Sigmoid colon (tissue), 7 donors: ENCODE measurements around the gene NCOA4. TPM values are rescaled to one million over a fixed set of nuclear protein-coding genes. Genes with fewer than 3 reads are reported as not detected.

Experiments
- DNase-seq: peaks from one replicate; pipeline ENCODE4 v3.0.0-alpha.2; 2019
- H3K27ac ChIP-seq, 4 donors: fragments of 200-600 bp; sonication (generic); one replicate each; pipeline ENCODE4 v1.5.1; 2016 to 2019; ENCODE audit warnings: mild to moderate bottlenecking in 1 of 4
- H3K27me3 ChIP-seq, 3 donors: fragments of 200-600 bp; sonication (generic); one replicate each; pipeline ENCODE4 v1.5.1; 2019; ENCODE audit warnings: mild to moderate bottlenecking in 1 of 3
- H3K36me3 ChIP-seq, 4 donors: fragments of 200-600 bp; sonication (generic); one replicate each; pipeline ENCODE4 v1.5.1; 2016 to 2019
- H3K4me1 ChIP-seq, 4 donors: fragments of 200-600 bp; sonication (generic); one replicate each; pipeline ENCODE4 v1.5.1; 2017 to 2019
- H3K4me3 ChIP-seq, 4 donors: fragments of 200-600 bp; sonication (generic); one replicate each; pipeline ENCODE4 v1.5.1; 2017 to 2019; ENCODE audit warnings: mild to moderate bottlenecking in 2 of 4, moderate library complexity in 1 of 4
- H3K9me3 ChIP-seq, 4 donors: fragments of 200-600 bp in 3 of 4; sonication (generic) in 3 of 4; one replicate each; pipeline versions ENCODE4 v1.5.1 to v1.6.1; 2013 to 2019
- CTCF ChIP-seq, 4 experiments: fragments of 450-650 bp in 3 of 4; fragments of 200-600 bp in 1 of 4; IDR thresholded peaks; one replicate each; pipeline ENCODE4 v1.5.1; 2016 to 2019; ENCODE audit warnings: antibody characterized with exemption in 4 of 4, mild to moderate bottlenecking in 3 of 4, moderate library complexity in 2 of 4
- EP300 ChIP-seq, 4 donors: sonication (generic); formaldehyde crosslinking; IDR thresholded peaks; one replicate each; pipeline ENCODE4 v1.6.1; 2017; ENCODE audit warnings: antibody characterized with exemption in 4 of 4
- POLR2A ChIP-seq, 2 donors: fragments of 450-650 bp; IDR thresholded peaks; one replicate each; pipeline ENCODE4 v1.6.1; 2016; ENCODE audit warnings: antibody characterized with exemption in 2 of 2, mild to moderate bottlenecking in 2 of 2, moderate library complexity in 2 of 2
- POLR2AphosphoS5 ChIP-seq, 4 donors: sonication (generic); formaldehyde crosslinking; IDR thresholded peaks; one replicate each; pipeline ENCODE4 v1.6.1; 2017; ENCODE audit warnings: antibody characterized with exemption in 4 of 4
- WGBS, 2 donors: extraction: QIAGEN DNeasy Blood & Tissue Kit; methylation state at CpG; one replicate each; pipeline ENCODE4 v1.1.7; 2013; 5-methylcytosine and 5-hydroxymethylcytosine counted together
- intact Hi-C: fragments of 100-400 bp; cut with DNase I; formaldehyde crosslinking; loops from one replicate; pipeline ENCODE4 v1.15.1; 2023
- polyA plus RNA-seq, 3 donors: library from polyadenylated mRNA; stranded (reverse); fragments of 200-250 nt; gene quantifications; one replicate each; pipeline ENCODE4 v1.2.3, GENCODE V29; 2013
- total RNA-seq, 4 donors: library from RNA; depleted of rRNA; stranded (reverse); fragments of >200 nt; gene quantifications; one replicate each; pipeline ENCODE4 v1.1.0, GENCODE V29; 2016
- donor health status: healthy with polysubstance abuse.
- donor health status: Bipolar disorder and iron deficiency.
- donor health status: healthy.

The NCOA4 gene
- total and polyA plus RNA-seq, 7 donors, result 82.6 to 192 (median 149) TPM

GRCh38 chr10:46035923-46036849, 5.8 kb upstream of the NCOA4 start:
- intact Hi-C loops, result no loop called here
- no peak overlapping the region for H3K4me3 ChIP-seq
- no peaks in the 10 kb centered on the region for H3K36me3 ChIP-seq
- no peaks in the 10 kb centered on the region for H3K9me3 ChIP-seq
- TF ChIP-seq POLR2A (IDR thresholded peaks at IDR 0.05) (no peak), POLR2AphosphoS5 (IDR thresholded peaks at IDR 0.05) (no peak), EP300 (IDR thresholded peaks at IDR 0.05) (no peak), CTCF (IDR thresholded peaks at IDR 0.05) (no peak)
- WGBS, 2 donors, result 68 to 72% methylated on average over 8 of the region's 8 CpGs
- no peak for DNase-seq
- no peaks in the 10 kb centered on the region for H3K27me3 ChIP-seq
- H3K4me1 ChIP-seq, result no peaks in the 10 kb centered on the region
- no peak overlapping the region for H3K27ac ChIP-seq

GRCh38 chr10:46033602-46034011, 3.2 kb upstream of the NCOA4 start:
- Histone ChIP-seq H3K27ac (no peak overlapping the region), H3K9me3 (no peaks in the 10 kb centered on the region), H3K36me3 (no peaks in the 10 kb centered on the region), H3K4me1 (peaks cover 0 to 14% (median 12%) of the 10 kb centered on the region in 4 donors), H3K27me3 (no peaks in the 10 kb centered on the region), H3K4me3 (no peak overlapping the region)
- DNase-seq, result no peak
- TF ChIP-seq POLR2AphosphoS5 (IDR thresholded peaks at IDR 0.05) (no peak), EP300 (IDR thresholded peaks at IDR 0.05) (no peak), CTCF (IDR thresholded peaks at IDR 0.05) (no peak), POLR2A (IDR thresholded peaks at IDR 0.05) (no peak)
- intact Hi-C loops, result loop anchor here (5.0 kb wide), 1 partner anchor 69 kb away; no protein-coding TSS in a partner anchor

GRCh38 chr10:46031648-46032532, 1.5 kb upstream of the NCOA4 start:
- TF ChIP-seq POLR2A (IDR thresholded peaks at IDR 0.05) (no peak), CTCF (IDR thresholded peaks at IDR 0.05) (no peak), EP300 (IDR thresholded peaks at IDR 0.05) (no peak), POLR2AphosphoS5 (IDR thresholded peaks at IDR 0.05) (no peak)
- WGBS, 2 donors, result 82 to 83% methylated on average over 6 of the region's 6 CpGs
- Histone ChIP-seq H3K9me3 (no peaks in the 10 kb centered on the region), H3K36me3 (no peaks in the 10 kb centered on the region), H3K27ac (no peak overlapping the region), H3K27me3 (no peaks in the 10 kb centered on the region), H3K4me3 (no peak overlapping the region), H3K4me1 (peaks cover 0 to 31% (median 28%) of the 10 kb centered on the region in 4 donors)
- intact Hi-C loops, result loop anchor here (5.0 kb wide), 1 partner anchor 70 kb away; no protein-coding TSS in a partner anchor
- DNase-seq, result no peak

- no peaks in the 10 kb centered on the region for H3K27me3 ChIP-seq
Measured at GRCh38 chr10:46029461-46030030, 877 bp downstream of the NCOA4 start.

More at GRCh38 chr10:46029461-46030030, 877 bp downstream of the NCOA4 start:
- H3K27ac ChIP-seq, result peak overlapping the region; percentile 83 to 93 (median 91)
- DNase-seq, result no peak
- peak overlapping the region; percentile 49 to 87 (median 74) for H3K4me3 ChIP-seq
- no peaks in the 10 kb centered on the region for H3K36me3 ChIP-seq
- intact Hi-C loops, result loop anchor here (5.0 to 10.0 kb wide), 2 partner anchors 55 to 73 kb away; partner anchors contain the start of gene TIMM23
- no peaks in the 10 kb centered on the region for H3K9me3 ChIP-seq
- H3K4me1 ChIP-seq, result peaks cover 0 to 53% (median 51%) of the 10 kb centered on the region in 4 donors
- WGBS, 2 donors, result 2 to 21% methylated on average over 6 of the region's 6 CpGs
- TF ChIP-seq POLR2AphosphoS5 (IDR thresholded peaks at IDR 0.05) (no peak), EP300 (IDR thresholded peaks at IDR 0.05) (no peak), CTCF (IDR thresholded peaks at IDR 0.05) (no peak), POLR2A (IDR thresholded peaks at IDR 0.05) (no peak)
